ENCODE measurements around the gene SLIT3. TPM values are rescaled to one million over a fixed set of nuclear protein-coding genes. Genes with fewer than 3 reads are reported as not detected.

SLIT3 gene
- total and polyA plus RNA-seq, 2 experiments from 2014 or later: 0.59 to 0.71 TPM

GRCh38 chr5:168920019-168920810 lies 380.7 kb downstream of the SLIT3 start:
- H3K4me1 ChIP-seq (ENCODE audit: insufficient read depth): peaks cover 9% of the 10 kb centered on the region; the same call in 1 of the 2 replicates
- Mint-ChIP-seq H3K27me3 (ENCODE audit: insufficient read depth, low read depth, poor library complexity) (no peaks in the 10 kb centered on the region), H3K36me3 (ENCODE audit: low read depth) (no peaks in the 10 kb centered on the region), H3K9me3 (no peaks in the 10 kb centered on the region), H3K4me3 (peak overlapping the region; percentile 38), H3K4me1 (peaks cover 26% of the 10 kb centered on the region), H3K27ac (no peak overlapping the region)
- H2AFZ ChIP-seq: peak overlapping the region; percentile 80; the same call in 1 of the 2 replicates
- H3K4me2 ChIP-seq: no peak overlapping the region
- H3K79me2 ChIP-seq (replicated peaks; ENCODE audit: insufficient read depth): no peaks in the 10 kb centered on the region
- no peak for TF ChIP-seq REST (IDR thresholded peaks at IDR 0.05; ENCODE audit: unreplicated experiment)
- no peaks in the 10 kb centered on the region for H3K27me3 ChIP-seq (ENCODE audit: insufficient read depth)
- H3K36me3 ChIP-seq (ENCODE audit: insufficient read depth): no peaks in the 10 kb centered on the region
- no peak overlapping the region for H3K27ac ChIP-seq (ENCODE audit: low read depth)
- DNase-seq (ENCODE audit: low spot score): peak; percentile 29
- H4K20me1 ChIP-seq (replicated peaks; ENCODE audit: insufficient read depth): no peaks in the 10 kb centered on the region
- peak; percentile 59 for ATAC-seq
- no peak overlapping the region for H3K4me3 ChIP-seq
- no peaks in the 10 kb centered on the region for H3F3A ChIP-seq (replicated peaks; ENCODE audit: low read depth)
- H3K9me2 ChIP-seq (ENCODE audit: insufficient read depth): no peaks in the 10 kb centered on the region

GRCh38 chr5:168917947-168918600 lies 382.9 kb downstream of the SLIT3 start:
- Histone ChIP-seq H2AFZ (no peak overlapping the region), H3K4me3 (no peak overlapping the region), H3K9me2 (ENCODE audit: insufficient read depth) (no peaks in the 10 kb centered on the region), H4K20me1 (replicated peaks; ENCODE audit: insufficient read depth) (no peaks in the 10 kb centered on the region), H3K4me1 (ENCODE audit: insufficient read depth) (peaks cover 9% of the 10 kb centered on the region; the same call in 1 of the 2 replicates), H3K4me2 (no peak overlapping the region), H3F3A (replicated peaks; ENCODE audit: low read depth) (no peaks in the 10 kb centered on the region), H3K79me2 (replicated peaks; ENCODE audit: insufficient read depth) (no peaks in the 10 kb centered on the region), H3K36me3 (ENCODE audit: insufficient read depth) (no peaks in the 10 kb centered on the region), H3K27me3 (ENCODE audit: insufficient read depth) (no peaks in the 10 kb centered on the region), H3K27ac (ENCODE audit: low read depth) (no peak overlapping the region)
- DNase-seq (ENCODE audit: low spot score) (no peak), ATAC-seq (no peak)
- H3K36me3 Mint-ChIP-seq (ENCODE audit: low read depth): no peaks in the 10 kb centered on the region
- peaks cover 26% of the 10 kb centered on the region for H3K4me1 Mint-ChIP-seq
- H3K27ac Mint-ChIP-seq: no peak overlapping the region
- H3K9me3 Mint-ChIP-seq: no peaks in the 10 kb centered on the region
- no peak overlapping the region for H3K4me3 Mint-ChIP-seq
- H3K27me3 Mint-ChIP-seq (ENCODE audit: insufficient read depth, low read depth, poor library complexity): no peaks in the 10 kb centered on the region
- no peak for TF ChIP-seq ETS1 (IDR thresholded peaks at IDR 0.05)
- no peak for TF ChIP-seq ZNF331 (CRISPR knock-in tag; IDR thresholded peaks at IDR 0.05; ENCODE audit: low read depth)
- no peak for TF ChIP-seq JUNB (IDR thresholded peaks at IDR 0.05; ENCODE audit: unreplicated experiment)
- no peak for TF ChIP-seq EZH2phosphoT487 (IDR thresholded peaks at IDR 0.05; ENCODE audit: unreplicated experiment)
- no peak for TF ChIP-seq ZNF462 (CRISPR knock-in tag; IDR thresholded peaks at IDR 0.05)
- no peak for TF ChIP-seq NANOG (IDR thresholded peaks at IDR 0.05; ENCODE audit: borderline replicate concordance)
- TF ChIP-seq STAT1 (IDR thresholded peaks at IDR 0.05; ENCODE audit: unreplicated experiment): no peak
- TF ChIP-seq CREB1 (CRISPR knock-in tag; IDR thresholded peaks at IDR 0.05; ENCODE audit: low read depth): no peak

Measured in GM23338 (cell line).